H7 (cell line): Measurements from ENCODE around the gene LTBR. TPM values are rescaled to one million over a fixed set of nuclear protein-coding genes. Genes with fewer than 3 reads are reported as not detected.
"Not testable (repeated sequence)": the region's sequence is repeated elsewhere in the genome, so short reads cannot be mapped to it uniquely, and the experiment has no call there.

Source experiments
- DNase-seq: peaks from one replicate; pipeline ENCODE4 v3.0.0; 2012
- H3K27me3 ChIP-seq: 2 replicates; pipeline ENCODE4 v1.6.0; 2011; ENCODE audit warnings: mild to moderate bottlenecking, low read length; ENCODE audit not compliant: control insufficient read depth, insufficient read depth
- H3K36me3 ChIP-seq: replicated peaks from 2 replicates; pipeline ENCODE4 v1.5.1; 2011; ENCODE audit warnings: low read length; ENCODE audit not compliant: control insufficient read depth, insufficient read depth
- H3K4me3 ChIP-seq: 2 replicates; pipeline ENCODE4 v1.5.1; 2011; ENCODE audit warnings: low read depth, mild to moderate bottlenecking, control low read depth, low read length, moderate library complexity; ENCODE audit not compliant: insufficient read depth
- total RNA-seq: library from RNA; depleted of rRNA; stranded (reverse); fragments of >200 nt; shearing (Covaris generic); gene quantifications from 2 replicates; pipeline ENCODE4 v1.2.3, GENCODE V29; 2014

LTBR gene
- total RNA-seq, 1 experiment from 2014 or later: 3.6 TPM

DNA sequence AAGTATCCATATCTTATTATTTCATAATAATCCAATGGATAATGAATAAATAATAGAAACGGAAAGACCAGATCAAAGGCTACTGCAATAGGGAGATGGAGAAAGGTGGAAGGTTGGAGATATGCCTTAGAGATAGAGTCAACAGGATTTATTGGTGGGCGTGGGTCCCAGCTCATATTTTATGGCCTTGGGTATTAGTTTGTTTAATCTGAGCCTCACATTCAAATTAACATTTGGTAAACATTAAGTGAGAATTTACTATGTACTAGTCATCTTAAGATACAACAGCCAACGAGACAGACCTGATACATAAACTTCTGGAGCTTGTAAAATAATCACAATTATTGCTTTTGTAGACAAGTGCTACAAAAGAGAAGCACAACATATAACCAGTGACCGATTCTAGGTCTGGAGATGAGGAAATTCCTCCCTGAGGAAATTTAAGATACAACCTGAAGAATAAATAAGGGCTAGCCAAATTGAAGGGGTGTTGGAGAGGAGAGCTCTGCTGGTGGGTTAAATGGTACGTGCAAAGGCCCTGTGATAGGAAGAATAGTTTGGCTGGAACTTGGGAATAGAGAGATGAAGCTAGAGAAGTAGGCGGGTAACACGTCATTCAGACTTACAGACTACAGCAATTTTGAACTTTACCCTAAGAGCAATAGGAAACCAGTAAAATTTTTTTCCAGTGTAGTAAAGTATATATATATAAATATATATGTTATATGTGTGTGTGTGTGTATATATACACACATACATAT lies 16.1 kb downstream of the LTBR start:
- no peaks in the 10 kb centered on the region for H3K36me3 ChIP-seq
- no peaks in the 10 kb centered on the region for H3K27me3 ChIP-seq
- H3K4me3 ChIP-seq: no peak overlapping the region
- no peak for DNase-seq

DNA sequence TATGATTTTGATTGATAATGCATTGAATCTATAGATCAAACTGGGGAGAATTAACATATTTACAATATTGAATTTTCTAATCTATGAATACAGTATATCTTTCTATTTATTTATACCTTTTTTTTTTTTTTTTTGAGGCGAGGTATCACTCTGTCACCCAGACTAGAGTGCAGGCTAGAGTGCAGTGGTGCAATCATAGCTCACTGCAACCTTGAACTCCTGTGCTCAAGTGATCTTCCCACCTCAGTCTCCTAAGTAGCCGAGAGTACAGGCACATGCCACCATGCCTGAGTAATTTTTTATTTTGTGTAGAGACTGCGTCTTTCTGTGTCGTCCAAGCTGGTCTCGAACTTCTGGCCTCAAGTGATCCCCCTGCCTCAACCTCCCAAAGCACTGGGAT lies 20.4 kb downstream of the LTBR start:
- Histone ChIP-seq H3K36me3 (no peaks in the 10 kb centered on the region), H3K4me3 (no peak overlapping the region), H3K27me3 (no peaks in the 10 kb centered on the region)
- DNase-seq: no peak

DNA sequence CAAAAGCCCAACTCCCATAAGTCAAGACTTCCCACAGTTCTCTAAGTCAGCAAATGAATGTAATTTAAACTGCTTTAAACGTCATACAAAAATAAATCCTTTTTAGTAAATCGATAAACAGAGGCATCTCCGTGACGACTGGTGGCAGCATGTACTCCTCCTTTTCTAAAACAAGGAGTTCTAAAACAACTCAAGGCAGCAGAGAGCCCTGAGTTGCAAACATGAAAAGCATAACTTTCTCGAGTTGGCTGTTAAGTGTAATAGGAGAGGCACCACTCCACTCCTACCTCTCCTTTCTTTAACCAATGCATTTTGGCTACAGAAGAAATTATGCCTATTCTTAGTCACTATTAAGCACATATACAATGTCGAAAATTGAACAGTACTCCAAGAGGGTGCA lies 22.0 kb downstream of the LTBR start:
- Histone ChIP-seq H3K27me3 (no peaks in the 10 kb centered on the region), H3K36me3 (no peaks in the 10 kb centered on the region), H3K4me3 (no peak overlapping the region)
- no peak for DNase-seq

DNA sequence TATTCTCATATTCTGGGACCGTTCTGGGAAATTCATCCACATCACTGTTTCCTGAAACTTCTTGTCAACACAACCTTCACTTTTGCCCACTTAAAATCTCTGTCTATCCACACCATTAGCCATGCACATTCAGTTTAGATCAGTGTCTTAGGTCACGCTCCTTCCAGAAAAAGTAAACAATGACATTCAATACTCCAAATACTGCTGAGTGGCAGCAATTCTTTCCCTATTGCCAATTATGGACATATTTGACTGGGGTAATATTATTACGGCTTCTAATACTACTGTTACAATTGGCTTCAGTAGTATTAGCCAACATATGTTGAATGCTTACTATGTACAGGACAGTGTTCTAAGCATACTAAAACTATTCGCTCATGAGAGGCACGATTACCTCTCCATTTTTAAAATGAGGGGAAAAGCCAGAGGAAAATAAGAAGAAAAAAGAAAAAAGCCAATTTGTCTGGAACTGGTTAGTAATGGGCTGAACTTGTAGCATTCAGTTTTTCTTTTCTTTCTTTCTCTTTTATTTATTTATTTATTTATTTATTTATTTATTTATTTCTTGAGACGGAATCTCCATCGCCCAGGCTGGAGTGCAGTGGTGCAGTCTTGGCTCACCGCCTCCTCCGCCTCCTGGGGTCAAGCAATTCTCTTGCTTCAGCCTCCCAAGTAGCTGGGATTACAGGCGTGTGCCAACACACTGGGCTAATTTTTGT lies 23.4 kb downstream of the LTBR start:
- Histone ChIP-seq H3K36me3 (no peaks in the 10 kb centered on the region), H3K4me3 (no peak overlapping the region), H3K27me3 (no peaks in the 10 kb centered on the region)
- no peak for DNase-seq

DNA sequence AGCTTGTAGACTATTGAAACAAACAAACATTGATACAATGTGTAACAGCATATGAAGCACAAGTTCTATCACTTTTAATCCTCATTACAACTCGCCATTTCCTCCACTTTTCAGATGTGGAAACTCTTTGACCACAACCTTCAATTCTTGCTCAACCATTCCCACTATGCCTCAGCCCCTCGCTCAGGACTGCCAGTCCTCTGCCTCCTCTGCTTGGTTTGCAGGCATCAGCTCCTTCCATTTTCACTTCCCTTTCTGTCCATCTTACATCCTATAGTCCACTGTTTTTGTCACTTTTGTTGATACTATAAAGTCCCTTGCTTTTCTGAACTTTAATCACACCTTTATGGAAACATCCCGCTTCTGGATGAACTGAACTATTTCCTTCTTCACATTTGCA lies 32.6 kb downstream of the LTBR start:
- Histone ChIP-seq H3K36me3 (no peaks in the 10 kb centered on the region), H3K27me3 (no peaks in the 10 kb centered on the region), H3K4me3 (no peak overlapping the region)
- DNase-seq: no peak

DNA sequence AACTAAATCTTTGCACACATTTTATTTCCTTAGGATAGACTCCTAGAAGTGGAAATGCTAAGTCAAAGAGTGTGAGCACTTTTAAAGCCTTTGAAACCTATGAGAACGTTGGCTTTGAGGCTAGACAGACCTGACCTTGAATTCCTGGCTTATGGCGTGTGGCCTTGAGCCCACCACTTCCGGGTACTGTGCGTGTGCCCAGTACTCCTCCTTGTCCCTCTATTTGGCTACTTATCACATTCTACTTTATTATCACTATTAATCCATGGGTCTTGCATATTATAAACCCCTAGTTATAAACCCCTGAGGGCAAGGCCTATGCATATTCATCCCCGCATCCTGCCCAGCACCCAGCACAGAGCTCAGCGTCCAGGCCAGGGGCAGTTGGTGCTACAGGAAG lies 34.8 kb downstream of the LTBR start:
- no peak overlapping the region for H3K4me3 ChIP-seq
- H3K36me3 ChIP-seq: no peaks in the 10 kb centered on the region
- H3K27me3 ChIP-seq: no peaks in the 10 kb centered on the region
- no peak for DNase-seq

DNA sequence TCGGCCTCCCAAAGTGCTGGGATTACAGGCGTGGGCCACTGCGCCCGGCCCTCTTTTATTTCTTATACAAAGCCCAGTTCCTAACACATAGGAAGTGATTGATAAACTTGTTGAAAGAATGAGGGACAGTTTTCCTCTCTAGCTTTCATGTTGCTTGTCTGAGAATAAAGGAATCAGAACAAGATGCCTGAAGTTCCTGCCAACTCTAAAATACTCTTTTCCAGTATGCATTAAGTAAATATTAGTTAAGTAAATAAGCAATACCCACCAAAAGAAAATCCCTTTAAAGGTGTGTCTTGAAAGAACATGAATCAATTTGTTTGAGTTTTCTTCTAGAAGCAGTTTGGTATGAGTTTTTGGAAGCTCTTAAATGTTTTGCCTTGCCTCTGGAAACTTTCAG lies 36.4 kb downstream of the LTBR start:
- no peak for DNase-seq
- no peak overlapping the region for H3K4me3 ChIP-seq
- H3K27me3 ChIP-seq: no peaks in the 10 kb centered on the region
- no peaks in the 10 kb centered on the region for H3K36me3 ChIP-seq

DNA sequence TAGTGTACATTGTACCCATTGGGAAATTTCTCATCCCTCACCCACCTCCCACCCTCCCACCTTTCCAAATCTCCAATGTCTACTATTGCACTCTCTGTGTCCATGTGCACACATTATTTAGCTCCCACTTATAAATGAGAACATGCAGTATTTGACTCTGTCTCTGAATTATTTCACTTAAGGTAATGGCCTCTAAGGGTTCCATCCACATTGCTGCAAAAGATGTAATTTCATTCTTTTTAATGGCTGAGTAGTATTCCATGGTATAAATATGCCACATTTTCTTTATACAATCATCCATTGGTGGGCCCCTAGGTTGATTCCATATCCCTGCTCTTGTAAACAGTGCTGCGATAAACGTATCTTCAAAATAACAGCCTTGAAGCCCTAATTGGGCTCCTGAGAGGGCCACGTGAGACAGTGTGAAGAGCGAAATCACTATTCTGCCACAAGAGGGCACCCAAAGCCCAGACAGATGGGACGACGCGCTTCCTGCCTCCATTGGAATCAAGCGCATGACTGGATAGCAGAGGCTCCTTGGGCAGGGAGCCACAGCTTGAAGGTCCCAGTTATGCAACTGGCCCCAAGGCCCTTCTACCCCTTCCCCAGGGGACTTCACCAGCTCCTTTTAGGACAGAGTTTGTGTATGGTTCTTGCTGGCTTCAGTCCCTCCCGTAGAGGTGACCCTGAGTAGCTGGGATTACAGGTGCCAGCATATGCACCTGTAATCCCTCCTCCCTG lies 39.5 kb downstream of the LTBR start:
- H3K27me3 ChIP-seq: no peaks in the 10 kb centered on the region
- H3K4me3 ChIP-seq: no peak overlapping the region
- no peaks in the 10 kb centered on the region for H3K36me3 ChIP-seq
- DNase-seq: peak; percentile 87

DNA sequence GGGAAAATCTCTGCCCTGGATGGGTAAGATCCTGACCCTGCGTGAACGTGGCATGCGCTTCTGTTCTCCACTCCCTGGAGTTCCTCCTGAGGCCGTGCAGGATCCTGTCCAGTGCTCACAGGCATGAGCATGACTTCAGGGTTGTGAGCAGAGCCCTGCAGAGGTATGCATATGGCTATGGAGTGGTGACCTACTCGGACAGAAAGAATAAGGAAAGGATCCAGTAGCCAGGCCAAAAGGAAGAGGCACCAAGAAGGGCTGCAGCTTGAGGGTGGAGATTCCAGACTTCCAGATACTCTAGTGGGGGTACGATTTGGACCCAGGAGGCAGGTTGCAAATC lies 40.0 kb downstream of the LTBR start:
- DNase-seq: no peak
- Histone ChIP-seq H3K27me3 (no peaks in the 10 kb centered on the region), H3K4me3 (no peak overlapping the region), H3K36me3 (no peaks in the 10 kb centered on the region)

DNA sequence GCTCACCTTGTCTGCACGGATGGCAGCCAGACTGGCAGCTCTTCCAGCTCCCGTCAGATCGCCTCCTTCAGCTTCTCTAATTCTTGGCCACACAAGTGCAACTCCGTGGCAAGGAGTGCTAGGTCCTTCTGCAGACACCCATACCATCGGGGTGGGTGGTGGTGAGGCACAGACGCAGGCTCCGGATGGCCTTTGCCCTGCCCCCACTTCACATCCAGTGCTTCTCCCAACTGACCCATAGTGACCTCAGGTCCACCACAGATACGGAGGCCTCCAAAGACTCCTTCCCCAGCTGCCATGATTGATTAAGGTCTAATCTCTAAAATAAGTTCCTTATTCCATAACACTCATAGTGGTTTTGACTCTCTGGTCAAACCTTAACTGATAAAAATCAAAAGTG lies 40.9 kb downstream of the LTBR start:
- Histone ChIP-seq H3K27me3 (no peaks in the 10 kb centered on the region), H3K4me3 (no peak overlapping the region), H3K36me3 (no peaks in the 10 kb centered on the region)
- DNase-seq: no peak

DNA sequence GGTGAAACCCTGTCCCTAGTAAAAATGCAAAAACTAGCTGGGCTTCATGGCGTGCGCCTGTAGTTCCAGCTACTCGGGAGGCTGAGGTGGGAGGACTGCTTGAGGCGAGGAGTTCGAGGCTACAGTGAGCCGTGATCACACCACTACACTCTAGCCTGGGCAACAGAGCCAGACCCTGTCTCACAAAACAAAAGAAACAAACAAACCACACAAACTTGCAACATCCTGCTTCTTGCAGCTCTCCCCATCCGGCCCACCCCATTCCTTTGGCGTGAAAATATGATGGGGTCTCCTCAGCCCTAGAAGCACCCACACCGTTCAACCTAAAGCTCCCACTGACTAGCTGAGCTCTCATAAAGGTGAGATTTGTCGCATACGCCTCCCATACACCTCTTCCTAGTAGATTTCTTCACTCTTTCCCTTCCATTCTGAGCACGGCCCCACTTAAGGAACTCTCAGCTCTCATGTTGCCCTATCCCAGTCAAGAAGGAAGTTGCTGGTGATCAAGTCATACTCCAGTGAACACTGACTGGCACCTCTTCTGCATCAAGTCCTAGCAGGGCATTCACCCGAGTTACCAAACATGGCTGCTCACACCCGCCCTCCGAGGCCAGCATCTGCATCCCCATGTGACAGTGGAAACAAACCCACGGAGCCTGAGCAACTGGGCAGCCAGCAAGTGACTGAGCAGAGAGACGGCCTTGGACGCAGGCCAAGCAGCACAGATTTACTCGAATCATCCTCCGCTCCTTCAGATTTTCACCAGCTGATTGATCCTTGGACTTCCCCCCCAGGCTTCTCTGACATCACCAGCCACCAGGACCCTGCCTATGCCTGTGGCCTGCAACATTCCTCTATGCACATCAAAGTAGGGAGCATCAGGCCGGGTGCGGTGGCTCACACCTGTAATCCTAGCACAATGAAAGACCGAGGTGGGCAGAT lies 41.9 kb downstream of the LTBR start:
- H3K4me3 ChIP-seq: no peak overlapping the region
- H3K36me3 ChIP-seq: no peaks in the 10 kb centered on the region
- DNase-seq: no peak
- H3K27me3 ChIP-seq: no peaks in the 10 kb centered on the region

DNA sequence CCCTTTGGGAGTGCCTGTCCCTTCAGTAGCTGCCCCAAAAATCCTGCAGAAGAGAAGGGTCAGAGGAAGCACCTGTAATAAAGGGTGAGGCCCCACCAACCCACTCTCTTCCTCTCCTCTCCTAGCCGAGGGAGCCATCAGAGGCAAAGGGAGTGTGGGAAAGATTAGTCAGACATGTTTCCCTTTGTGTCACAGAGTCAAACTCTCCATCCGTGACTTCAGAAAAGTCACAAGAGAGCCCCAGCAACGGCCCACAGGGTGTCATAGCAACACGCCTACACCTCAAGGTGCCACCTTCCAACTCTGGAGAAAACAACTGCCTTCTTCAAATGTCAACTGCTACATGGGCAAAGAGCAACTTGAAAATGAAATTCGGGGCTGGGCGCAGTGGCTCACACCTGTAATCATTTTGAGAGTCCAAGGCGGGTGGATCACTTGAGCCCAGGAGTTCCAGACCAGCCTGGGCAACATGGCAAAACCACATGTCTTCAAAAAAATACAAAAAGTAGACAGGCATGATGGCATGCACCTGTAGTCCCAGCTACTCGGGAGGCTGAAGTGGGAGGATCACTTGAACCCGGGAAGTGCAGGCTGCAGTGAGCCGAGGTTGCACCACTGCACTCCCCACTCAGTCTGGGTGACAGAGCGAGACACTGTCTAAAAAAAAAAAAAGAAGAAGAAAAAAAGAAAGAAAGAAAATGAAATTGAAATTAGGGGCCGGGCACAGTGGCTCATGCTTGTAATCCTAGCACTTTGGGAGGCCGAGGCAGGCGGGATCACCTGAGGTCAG lies 43.1 kb downstream of the LTBR start:
- Histone ChIP-seq H3K36me3 (no peaks in the 10 kb centered on the region), H3K4me3 (no peak overlapping the region), H3K27me3 (no peaks in the 10 kb centered on the region)
- DNase-seq: no peak

DNA sequence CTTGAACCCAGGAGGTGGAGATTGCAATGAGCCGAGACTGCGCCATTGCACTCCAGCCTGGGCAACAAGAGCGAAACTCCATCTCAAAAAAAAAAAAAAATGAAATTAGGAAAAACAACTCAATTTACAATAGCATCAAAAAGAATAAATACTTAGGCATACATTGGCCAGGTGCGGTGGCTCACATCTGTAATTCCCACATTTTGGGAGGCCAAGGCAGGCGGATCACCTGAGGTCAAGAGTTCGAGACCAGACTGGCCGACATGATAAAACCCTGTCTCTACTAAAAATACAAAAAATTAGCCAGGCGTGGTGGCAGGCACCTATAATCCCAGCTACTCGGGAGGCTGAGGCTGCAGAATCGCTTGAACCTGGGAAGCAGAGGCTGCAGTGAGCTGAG lies 43.8 kb downstream of the LTBR start:
- H3K36me3 ChIP-seq, H3K4me3 ChIP-seq, DNase-seq, H3K27me3 ChIP-seq: not testable (repeated sequence)

DNA sequence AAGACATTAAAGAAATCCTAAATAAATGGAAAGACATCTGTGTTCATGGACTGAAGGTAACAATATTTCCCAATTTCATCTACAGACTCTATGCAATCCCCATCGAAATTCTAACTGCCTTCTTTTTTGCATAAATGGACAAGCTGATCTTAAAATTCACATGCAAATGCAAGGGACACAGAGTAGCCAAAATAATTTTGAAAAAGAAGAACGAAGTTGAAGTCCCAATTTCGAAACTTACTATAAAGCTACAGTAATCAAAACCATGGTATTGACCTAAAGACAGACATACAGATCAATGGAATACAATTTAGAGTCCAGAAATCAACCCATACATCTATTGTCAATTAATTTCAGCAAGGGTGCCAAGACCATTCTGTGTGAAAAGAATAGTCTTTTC lies 44.4 kb downstream of the LTBR start:
- no peak overlapping the region for H3K4me3 ChIP-seq
- no peaks in the 10 kb centered on the region for H3K27me3 ChIP-seq
- no peaks in the 10 kb centered on the region for H3K36me3 ChIP-seq
- DNase-seq: no peak
